ENCODE data around the gene LCE3E.
"Not testable (repeated sequence)": the region's sequence is repeated elsewhere in the genome, so short reads cannot be mapped to it uniquely, and the experiment has no call there.

Gene LCE3E

GRCh38 chr1:152566681-152567080 lies at the start of gene LCE3E:
Gene LCE3E (minus strand): TSS chr1:152566780. CDS start chr1:152566208, 572 bp downstream.
- DNase-seq: no peak

GRCh38 chr1:152613511-152613910 lies 46.9 kb upstream of the LCE3E start, which contains the start of gene LCE3B:
Gene LCE3B (plus strand): TSS chr1:152613811. CDS start chr1:152613811, 0 bp downstream.
- DNase-seq: no peak

- DNase-seq: no peak
These were observed 33.4 kb upstream of the LCE3E start, which contains the start of gene LCE3C for GRCh38 chr1:152599934-152600333. Gene LCE3C (plus strand): TSS chr1:152600234. CDS start chr1:152600732, 498 bp downstream.

GRCh38 chr1:152596986-152597385 lies 30.4 kb upstream of the LCE3E start:
- no peak for DNase-seq

- DNase-seq: no peak
These were observed 19.0 kb upstream of the LCE3E start for GRCh38 chr1:152585586-152585985.

- no peak for DNase-seq
These were observed 16.1 kb upstream of the LCE3E start for GRCh38 chr1:152582647-152583046.

GRCh38 chr1:152580433-152580832 lies 13.9 kb upstream of the LCE3E start, which contains the start of gene LCE3D:
Gene LCE3D (minus strand): TSS chr1:152580516. CDS start chr1:152579936, 580 bp downstream.
- DNase-seq: no peak

- DNase-seq: not testable (repeated sequence)
These were observed 12.9 kb upstream of the LCE3E start for GRCh38 chr1:152579526-152579925.

- DNase-seq: no peak
These were observed 10.6 kb upstream of the LCE3E start for GRCh38 chr1:152577168-152577567.

- DNase-seq: no peak
These were observed 905 bp downstream of the LCE3E start for GRCh38 chr1:152565535-152566215.

- no peak for DNase-seq
These were observed 1.5 kb downstream of the LCE3E start for GRCh38 chr1:152565115-152565514.

GRCh38 chr1:152548358-152548757 lies 18.2 kb downstream of the LCE3E start:
- not testable (repeated sequence) for DNase-seq

GRCh38 chr1:152546704-152547103 lies 19.9 kb downstream of the LCE3E start:
- no peak for DNase-seq

GRCh38 chr1:152543820-152544219 lies 22.8 kb downstream of the LCE3E start:
- DNase-seq: no peak

- DNase-seq: no peak
These were observed 26.7 kb downstream of the LCE3E start for GRCh38 chr1:152539901-152540300.

GRCh38 chr1:152537496-152537895 lies 29.1 kb downstream of the LCE3E start:
- DNase-seq: no peak

- DNase-seq: no peak
These were observed 30.8 kb downstream of the LCE3E start for GRCh38 chr1:152535774-152536173.

GRCh38 chr1:152533327-152533938 lies 33.1 kb downstream of the LCE3E start:
- DNase-seq: no peak

GRCh38 chr1:152525080-152525641 lies 41.4 kb downstream of the LCE3E start:
- no peak for DNase-seq

GRCh38 chr1:152520561-152521090 lies 46.0 kb downstream of the LCE3E start:
- DNase-seq: no peak

- no peak for DNase-seq
These were observed 46.7 kb downstream of the LCE3E start for GRCh38 chr1:152519851-152520250.

GRCh38 chr1:152517237-152517811 lies 49.3 kb downstream of the LCE3E start:
- DNase-seq: no peak

GRCh38 chr1:152516082-152516481 lies 50.5 kb downstream of the LCE3E start:
- DNase-seq: no peak
